Hepatocyte (in vitro differentiated cells): ENCODE results near the gene NEAT1.

Experiments
- CTCF ChIP-seq: fragments of 200-600 bp; sonication (generic); IDR thresholded peaks from 2 replicates; pipeline ENCODE4 v1.5.1; 2016; ENCODE audit warnings: antibody characterized with exemption, mild to moderate bottlenecking; ENCODE audit not compliant: poor library complexity
- EZH2 ChIP-seq: fragments of 200-600 bp; sonication (generic); IDR thresholded peaks from 2 replicates; pipeline ENCODE4 v1.6.1; 2016; ENCODE audit warnings: antibody characterized with exemption, mild to moderate bottlenecking, borderline replicate concordance

- TF ChIP-seq CTCF (no peak), EZH2 (no peak)
Observed at GRCh38 chr11:65489035-65489705, 66.6 kb downstream of the NEAT1 start.
